Hepatocyte (in vitro differentiated cells): ENCODE data around the gene PPP1R17. TPM values are rescaled to one million over a fixed set of nuclear protein-coding genes. Genes with fewer than 3 reads are reported as not detected.

Experiments used
- DNase-seq: peaks from one replicate; pipeline ENCODE4 v3.0.0-alpha.2; 2016; ENCODE audit warnings: low spot score
- H2AFZ ChIP-seq: fragments of 200-600 bp; sonication (generic); 2 replicates; pipeline ENCODE4 v1.6.0; 2016; ENCODE audit warnings: antibody characterized with exemption, mild to moderate bottlenecking
- H3K27ac ChIP-seq: fragments of 200-600 bp; sonication (generic); 2 replicates; pipeline ENCODE4 v1.5.1; 2016; ENCODE audit warnings: mild to moderate bottlenecking
- H3K27me3 ChIP-seq: fragments of 200-600 bp; sonication (generic); 2 replicates; pipeline ENCODE4 v1.6.1; 2016
- H3K36me3 ChIP-seq: fragments of 200-600 bp; sonication (generic); replicated peaks from 2 replicates; pipeline ENCODE4 v1.5.1; 2016; ENCODE audit warnings: low read depth; ENCODE audit not compliant: insufficient read depth
- H3K4me1 ChIP-seq: fragments of 200-600 bp; sonication (generic); 2 replicates; pipeline ENCODE4 v1.5.1; 2016; ENCODE audit warnings: mild to moderate bottlenecking, moderate library complexity; ENCODE audit not compliant: insufficient read depth
- H3K4me2 ChIP-seq: fragments of 200-600 bp; sonication (generic); 2 replicates; pipeline ENCODE4 v1.6.0; 2016
- H3K4me3 ChIP-seq: fragments of 200-600 bp; sonication (generic); 2 replicates; pipeline ENCODE4 v1.5.1; 2016; ENCODE audit warnings: mild to moderate bottlenecking
- H3K79me2 ChIP-seq: fragments of 200-600 bp; sonication (generic); 2 replicates; pipeline ENCODE4 v1.6.0; 2017; ENCODE audit warnings: mild to moderate bottlenecking
- H3K9me2 ChIP-seq: fragments of 200-600 bp; sonication (generic); replicated peaks from 2 replicates; pipeline ENCODE4 v1.6.0; 2017; ENCODE audit warnings: mild to moderate bottlenecking; ENCODE audit not compliant: insufficient read depth
- H3K9me3 ChIP-seq: fragments of 200-600 bp; sonication (generic); 2 replicates; pipeline ENCODE4 v1.5.1; 2016; ENCODE audit warnings: low read depth, mild to moderate bottlenecking
- H4K20me1 ChIP-seq: fragments of 200-600 bp; sonication (generic); 2 replicates; pipeline ENCODE4 v1.6.0; 2016; ENCODE audit warnings: mild to moderate bottlenecking; ENCODE audit not compliant: insufficient read depth, poor library complexity, severe bottlenecking
- CTCF ChIP-seq: fragments of 200-600 bp; sonication (generic); IDR thresholded peaks from 2 replicates; pipeline ENCODE4 v1.5.1; 2016; ENCODE audit warnings: antibody characterized with exemption, mild to moderate bottlenecking; ENCODE audit not compliant: poor library complexity
- EZH2 ChIP-seq: fragments of 200-600 bp; sonication (generic); IDR thresholded peaks from 2 replicates; pipeline ENCODE4 v1.6.1; 2016; ENCODE audit warnings: antibody characterized with exemption, mild to moderate bottlenecking, borderline replicate concordance
- EZH2phosphoT487 ChIP-seq: fragments of 200-600 bp; sonication (generic); IDR thresholded peaks from one replicate; pipeline ENCODE4 v1.6.1; 2018; ENCODE audit warnings: antibody characterized with exemption, mild to moderate bottlenecking, low read depth, moderate library complexity; ENCODE audit not compliant: unreplicated experiment, severe bottlenecking
- WGBS: methylation state at CpG from one replicate; pipeline ENCODE4 v1.1.6; 2016; ENCODE audit warnings: low lambda C conversion rate; ENCODE audit errors: missing lambda C conversion rate; 5-methylcytosine and 5-hydroxymethylcytosine counted together
- polyA plus RNA-seq: library from polyadenylated mRNA; unstranded; fragments of >200 nt; fragmentation: Nextera tagmentation; extraction: Ambion mirVana; gene quantifications from 2 replicates; pipeline ENCODE4 v1.2.1, GENCODE V29; 2016
- total RNA-seq: library from RNA; depleted of rRNA; stranded (reverse); fragments of >200 nt; gene quantifications from 2 replicates; pipeline ENCODE4 v1.2.3, GENCODE V29; 2014

Gene PPP1R17
- total and polyA plus RNA-seq, 2 experiments from 2014 or later, result not detected

GRCh38 chr7:31699050-31699449, 12.0 kb downstream of the PPP1R17 start:
- no peak overlapping the region for H3K4me3 ChIP-seq
- no peaks in the 10 kb centered on the region for H4K20me1 ChIP-seq
- DNase-seq, result no peak
- no peak overlapping the region for H3K4me2 ChIP-seq
- no peak for TF ChIP-seq EZH2
- TF ChIP-seq EZH2phosphoT487, result no peak
- TF ChIP-seq CTCF, result no peak
- H3K9me3 ChIP-seq, result no peaks in the 10 kb centered on the region
- no peaks in the 10 kb centered on the region for H3K9me2 ChIP-seq
- 73% methylated on average over 2 of the region's 2 CpGs for WGBS
- no peaks in the 10 kb centered on the region for H3K79me2 ChIP-seq
- H3K4me1 ChIP-seq, result no peaks in the 10 kb centered on the region
- peaks cover 3% of the 10 kb centered on the region for H3K27me3 ChIP-seq
- H3K36me3 ChIP-seq, result no peaks in the 10 kb centered on the region
- no peak overlapping the region for H2AFZ ChIP-seq
- no peak overlapping the region for H3K27ac ChIP-seq

- Histone ChIP-seq H3K4me1 (no peaks in the 10 kb centered on the region), H3K9me3 (no peaks in the 10 kb centered on the region), H3K4me3 (no peak overlapping the region), H3K9me2 (no peaks in the 10 kb centered on the region), H3K79me2 (no peaks in the 10 kb centered on the region), H4K20me1 (no peaks in the 10 kb centered on the region), H3K36me3 (no peaks in the 10 kb centered on the region), H3K27me3 (no peaks in the 10 kb centered on the region), H3K27ac (no peak overlapping the region), H2AFZ (no peak overlapping the region), H3K4me2 (no peak overlapping the region)
- DNase-seq, result no peak
- WGBS, result 87% methylated on average over 3 of the region's 3 CpGs
- TF ChIP-seq CTCF, result no peak
- TF ChIP-seq EZH2, result no peak
- no peak for TF ChIP-seq EZH2phosphoT487
These were observed 15.3 kb downstream of the PPP1R17 start for GRCh38 chr7:31702354-31702753.

- no peak overlapping the region for H2AFZ ChIP-seq
- H3K27me3 ChIP-seq, result peaks cover 1% of the 10 kb centered on the region
- H3K9me2 ChIP-seq, result no peaks in the 10 kb centered on the region
- H3K4me2 ChIP-seq, result no peak overlapping the region
- DNase-seq, result no peak
- no peaks in the 10 kb centered on the region for H4K20me1 ChIP-seq
- H3K4me3 ChIP-seq, result no peak overlapping the region
- no peaks in the 10 kb centered on the region for H3K36me3 ChIP-seq
- H3K27ac ChIP-seq, result no peak overlapping the region
- 88% methylated on average over 3 of the region's 3 CpGs for WGBS
- H3K4me1 ChIP-seq, result no peaks in the 10 kb centered on the region
- TF ChIP-seq CTCF, result no peak
- no peak for TF ChIP-seq EZH2
- TF ChIP-seq EZH2phosphoT487, result no peak
- H3K9me3 ChIP-seq, result no peaks in the 10 kb centered on the region
- H3K79me2 ChIP-seq, result no peaks in the 10 kb centered on the region
These were observed 18.4 kb downstream of the PPP1R17 start for GRCh38 chr7:31705377-31705776.

- H3K4me3 ChIP-seq, result no peak overlapping the region
- no peaks in the 10 kb centered on the region for H3K36me3 ChIP-seq
- H3K4me1 ChIP-seq, result no peaks in the 10 kb centered on the region
- H3K27ac ChIP-seq, result no peak overlapping the region
- no peak for DNase-seq
- H3K4me2 ChIP-seq, result no peak overlapping the region
- no peaks in the 10 kb centered on the region for H3K79me2 ChIP-seq
- TF ChIP-seq CTCF, result no peak
- TF ChIP-seq EZH2, result no peak
- TF ChIP-seq EZH2phosphoT487, result no peak
- no peaks in the 10 kb centered on the region for H3K9me2 ChIP-seq
- no peaks in the 10 kb centered on the region for H3K9me3 ChIP-seq
- H4K20me1 ChIP-seq, result no peaks in the 10 kb centered on the region
- no peak overlapping the region for H2AFZ ChIP-seq
- 64% methylated on average over 5 of the region's 5 CpGs for WGBS
- peaks cover 10% of the 10 kb centered on the region for H3K27me3 ChIP-seq
These were observed 20.1 kb downstream of the PPP1R17 start for GRCh38 chr7:31707089-31707488.
